Left lobe of liver (tissue), 2 donors: ENCODE results near the gene PIP5K1C. TPM values are rescaled to one million over a fixed set of nuclear protein-coding genes. Genes with fewer than 3 reads are reported as not detected.

Experiments
- ATAC-seq: fragments of 200-7000 bp; cut with Tn5 transposase; one replicate; pipeline ENCODE4 v1.9.1; 2020; ENCODE audit warnings: mild to moderate bottlenecking, moderate library complexity
- DNase-seq: peaks from one replicate; pipeline ENCODE4 v3.0.0-alpha.2; 2020; ENCODE audit warnings: low spot score
- total RNA-seq: library from RNA; stranded (reverse); gene quantifications from one replicate; pipeline ENCODE4 v1.2.1, GENCODE V29; 2021
- donor health status: DM: no; HTN: no; CAD: no; lungs with moderate emphysema.
- donor health status: DM: no; HTN: yes; CAD: no.

Gene PIP5K1C
- total RNA-seq, 1 donor from 2014 or later: 7.5 TPM

DNA sequence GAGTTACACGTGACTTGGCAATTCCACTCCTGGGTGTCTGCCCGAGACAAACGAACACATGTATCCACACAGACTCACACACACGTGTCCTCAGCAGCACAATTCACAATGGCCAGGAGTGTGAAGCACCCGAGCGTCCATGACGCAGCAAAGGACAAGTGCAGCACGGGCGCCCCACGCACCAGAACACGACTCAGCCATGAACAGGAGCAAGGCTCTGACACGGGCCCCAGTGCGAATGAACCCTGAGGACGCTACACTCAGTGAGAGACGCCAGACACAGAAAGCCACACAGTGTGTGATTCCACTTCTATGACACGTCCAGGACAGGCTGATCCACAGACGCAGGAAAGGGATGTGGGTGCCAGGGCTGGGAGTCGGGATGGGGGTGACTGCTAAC is 36.4 kb downstream of the PIP5K1C start:
- ATAC-seq: no peak
- no peak for DNase-seq

DNA sequence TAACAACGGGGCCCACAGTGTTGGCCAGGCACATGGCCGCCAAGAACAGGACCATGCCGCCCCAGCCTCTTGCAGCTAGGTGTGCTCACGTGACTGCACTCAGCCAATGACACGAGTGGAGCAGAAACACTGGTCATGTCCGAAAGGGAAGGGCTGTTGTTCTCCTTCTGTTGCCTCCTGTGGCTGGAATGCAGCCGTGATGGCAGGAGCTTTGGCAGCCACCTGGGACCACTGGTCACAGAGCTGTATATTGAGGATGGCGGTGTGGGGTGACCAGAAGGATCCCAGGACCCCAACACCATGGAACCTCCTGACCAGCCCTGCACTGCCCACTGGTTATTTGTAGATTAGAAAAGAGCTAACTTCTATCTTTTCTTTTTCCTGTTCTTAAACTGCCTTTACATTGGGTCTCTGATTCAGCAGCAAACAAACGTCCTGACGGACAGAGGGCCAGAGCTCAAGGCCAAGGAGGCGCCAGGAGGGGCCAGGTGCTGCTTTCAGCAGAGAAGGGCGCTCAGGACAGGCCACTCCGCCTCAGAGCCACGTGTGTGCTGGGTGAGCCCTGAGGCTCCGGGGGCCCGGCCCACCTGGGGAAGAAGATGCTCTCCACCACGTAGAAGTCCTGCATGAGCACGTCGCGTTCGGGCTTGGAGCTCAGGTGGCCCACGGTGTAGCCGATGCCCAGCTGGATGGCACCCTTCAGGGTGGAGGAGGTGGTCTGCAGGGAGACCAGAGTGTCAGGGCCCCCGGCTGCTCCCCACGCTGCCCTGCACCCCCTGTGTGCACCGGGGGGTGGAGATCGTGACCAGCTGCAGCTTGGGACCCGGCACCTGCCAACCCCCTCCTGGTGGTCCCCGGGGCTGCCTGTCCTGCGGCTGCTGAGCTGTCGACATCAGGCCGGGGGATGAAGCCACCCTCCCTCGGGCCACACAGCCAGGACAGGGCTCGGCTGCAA is 38.7 kb downstream of the PIP5K1C start:
- ATAC-seq (no peak), DNase-seq (no peak)

DNA sequence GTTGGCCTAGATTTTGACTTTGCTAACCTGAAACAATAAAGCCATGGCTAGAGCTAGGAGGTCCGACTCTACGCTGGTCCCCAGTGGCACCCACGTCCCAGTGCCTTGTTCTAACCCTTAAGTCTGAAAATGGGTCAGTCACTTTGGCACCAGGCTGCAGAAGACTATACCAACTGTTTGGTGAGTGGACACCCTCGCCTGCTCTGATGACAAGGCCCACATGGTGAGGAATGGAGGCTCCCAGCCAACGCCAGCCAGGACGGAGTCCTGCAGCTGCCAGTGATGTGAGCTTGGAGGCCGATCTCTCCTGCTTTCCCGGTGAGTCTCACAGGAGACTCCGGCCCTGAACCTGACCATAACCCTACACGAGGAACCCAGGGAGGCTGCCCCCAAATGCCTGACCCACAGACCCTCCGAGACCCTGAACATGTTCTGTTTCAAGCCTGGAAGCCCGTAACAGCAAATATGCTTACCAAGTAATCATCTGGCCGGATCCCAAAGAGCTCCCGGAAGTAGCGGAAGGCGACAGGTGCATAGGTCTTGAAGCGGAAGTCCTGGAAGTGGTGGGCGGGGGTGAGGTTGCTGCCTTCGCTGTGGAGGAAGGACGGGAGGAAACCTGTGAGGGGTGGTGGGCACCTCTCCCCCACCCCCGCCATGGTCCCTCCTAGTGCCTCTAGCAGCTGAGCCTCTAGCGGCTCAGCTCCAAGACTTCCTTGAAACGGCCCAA is 39.6 kb downstream of the PIP5K1C start:
- DNase-seq: no peak
- no peak for ATAC-seq

DNA sequence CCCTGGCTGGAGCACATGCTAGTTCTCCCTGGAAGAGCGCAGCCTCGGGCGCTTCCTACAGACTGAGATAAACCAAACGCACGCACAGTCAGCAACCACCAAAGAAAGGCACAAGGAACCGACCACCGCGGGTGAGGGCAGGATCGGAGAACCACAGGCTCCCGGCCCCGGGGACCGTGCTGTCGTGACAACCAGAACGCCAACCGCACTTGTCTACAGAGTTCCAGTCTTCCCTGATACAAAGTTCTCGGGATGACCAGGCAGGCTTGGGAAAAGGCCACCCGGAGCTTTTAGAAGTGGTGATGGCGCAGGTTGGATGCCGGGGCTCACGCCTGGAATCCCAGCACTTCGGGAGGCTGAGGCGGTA is 40.5 kb downstream of the PIP5K1C start:
- no peak for DNase-seq
- ATAC-seq: no peak

DNA sequence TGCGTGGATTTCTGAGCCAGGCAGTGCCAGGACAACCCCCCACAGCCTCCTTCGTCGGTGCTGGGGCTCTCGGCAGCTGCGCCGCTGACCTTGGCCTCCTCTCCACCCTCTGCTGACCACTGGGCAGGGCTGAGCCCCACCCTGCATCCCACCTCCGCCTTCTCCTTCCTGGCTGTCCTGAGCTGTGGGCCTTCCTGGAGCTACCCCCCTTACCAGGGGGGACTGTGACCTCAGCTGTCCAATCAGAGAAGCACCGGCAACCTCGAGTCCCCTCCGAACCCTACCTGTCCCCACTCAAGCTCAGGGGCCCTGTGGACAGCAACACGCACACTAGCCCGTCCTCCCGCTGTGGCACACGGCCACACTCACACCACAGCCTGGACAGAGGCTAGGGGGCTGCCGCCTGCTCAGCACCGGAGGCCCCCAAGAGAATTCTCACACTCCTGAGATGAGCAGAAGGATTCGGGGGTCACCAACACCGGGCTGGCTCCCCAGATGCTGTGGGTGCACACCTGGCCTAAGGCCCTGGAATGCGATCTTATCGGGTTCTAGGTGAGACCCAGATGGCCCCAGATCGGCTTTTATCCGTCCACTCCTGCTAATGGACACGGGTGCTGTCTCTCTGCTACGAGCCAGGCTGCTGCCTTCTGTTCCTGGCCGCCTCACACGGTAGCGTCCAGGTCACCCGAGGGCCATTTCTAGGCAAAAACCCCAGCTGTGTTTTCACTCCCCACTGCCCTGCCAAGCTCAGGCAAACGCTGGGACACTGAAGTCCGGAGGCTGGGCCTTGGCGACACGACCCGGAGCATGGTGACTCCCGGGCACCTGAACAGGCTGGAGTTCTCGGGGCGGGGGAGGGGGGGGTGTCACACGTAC is 41.2 kb downstream of the PIP5K1C start:
- ATAC-seq: peak; percentile 82
- peak; percentile 78 for DNase-seq

DNA sequence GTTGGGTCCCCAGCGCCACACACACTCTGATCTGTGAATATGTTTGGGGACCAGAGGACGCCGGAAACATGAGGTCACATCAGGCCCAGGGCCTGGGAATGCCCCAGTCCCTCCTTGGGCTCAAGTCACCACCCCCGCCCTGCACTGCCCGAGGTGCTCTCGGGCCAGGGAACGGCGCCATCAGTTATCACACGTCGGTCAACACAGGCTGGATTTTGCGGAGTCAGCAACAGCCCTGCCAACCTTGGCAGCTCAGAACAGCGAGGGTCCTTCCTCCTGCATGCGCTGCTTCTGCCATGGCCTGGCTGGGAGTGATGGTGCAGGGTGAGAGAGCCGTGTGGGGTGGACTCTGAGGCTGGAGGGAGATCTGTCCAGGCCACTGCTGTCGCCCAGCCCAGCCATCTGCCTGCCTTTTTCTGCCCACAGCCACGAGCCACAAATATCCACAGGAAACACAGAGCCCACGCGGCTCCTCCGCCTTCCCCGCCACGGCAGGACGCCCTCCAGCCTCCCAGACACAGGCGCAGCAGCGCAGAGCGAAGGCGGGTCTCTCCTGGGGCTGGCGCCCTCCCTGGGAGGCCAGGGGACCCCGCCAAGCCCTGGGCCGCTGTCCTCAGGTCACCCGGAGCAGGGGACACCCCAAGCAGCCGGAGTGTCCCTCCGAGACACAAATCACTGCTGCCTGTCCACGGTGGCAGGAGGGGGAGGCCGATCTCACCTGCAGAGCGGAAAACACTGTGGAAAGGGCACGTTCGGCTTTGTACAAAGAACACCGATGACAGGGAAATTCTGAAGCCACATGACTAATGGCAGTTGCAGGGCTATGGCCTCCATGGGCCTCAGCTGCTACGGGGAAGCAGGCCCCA is 42.0 kb downstream of the PIP5K1C start:
- DNase-seq: peak; percentile 91
- ATAC-seq: peak; percentile 83

DNA sequence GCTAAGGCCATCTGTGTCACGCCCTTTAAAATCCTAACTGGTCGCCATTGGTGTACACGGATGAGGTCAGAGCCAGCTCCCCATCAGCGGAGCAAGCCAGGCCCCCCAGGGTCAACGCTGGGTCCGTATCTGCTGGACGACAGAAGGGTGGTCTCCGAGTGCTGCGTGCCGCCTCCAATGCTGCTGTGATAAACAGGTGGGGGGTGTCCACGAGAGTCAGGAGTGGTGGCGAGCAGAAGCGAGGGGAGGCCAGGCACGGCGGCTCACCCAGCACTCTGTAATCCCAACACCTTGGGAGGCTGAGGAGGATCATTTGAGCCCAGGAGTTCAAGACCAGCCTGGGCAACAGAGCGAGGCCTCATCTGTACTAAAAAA is 42.9 kb downstream of the PIP5K1C start:
- DNase-seq: no peak

DNA sequence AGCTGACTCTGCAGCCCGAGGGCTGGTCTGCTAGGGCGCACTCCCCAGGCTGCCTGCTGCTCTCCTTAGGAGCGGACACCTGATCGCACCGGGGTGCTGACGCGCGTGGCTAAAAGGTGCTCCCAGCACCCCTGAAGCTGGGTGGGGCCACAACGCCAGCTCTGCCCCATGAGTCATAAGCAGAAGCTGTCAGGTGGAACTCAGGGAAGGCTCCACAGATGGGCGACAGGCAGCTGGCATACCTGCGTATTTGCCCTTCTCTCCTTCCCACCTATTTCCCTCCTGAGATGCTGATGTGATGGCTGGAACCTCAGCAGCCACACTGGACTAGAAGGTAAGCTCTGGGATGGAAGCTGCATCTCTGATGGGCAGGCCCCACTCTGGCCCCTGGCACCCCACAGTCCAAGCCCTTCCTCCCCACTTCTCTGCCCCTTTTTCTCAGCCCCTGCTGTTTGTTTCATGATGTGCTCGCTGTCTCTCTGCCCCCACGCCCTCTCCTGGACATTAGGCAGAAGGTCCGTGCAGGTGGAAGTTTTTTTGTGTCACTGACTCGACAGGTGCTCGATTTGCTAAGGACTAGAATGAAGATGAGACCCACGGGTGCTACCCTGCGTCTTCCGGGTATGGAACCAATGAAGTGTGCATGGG is 43.4 kb downstream of the PIP5K1C start:
- DNase-seq (no peak), ATAC-seq (no peak)

More for the DNA sequence above, 42.9 kb downstream of the PIP5K1C start:
- no peak for ATAC-seq

DNA sequence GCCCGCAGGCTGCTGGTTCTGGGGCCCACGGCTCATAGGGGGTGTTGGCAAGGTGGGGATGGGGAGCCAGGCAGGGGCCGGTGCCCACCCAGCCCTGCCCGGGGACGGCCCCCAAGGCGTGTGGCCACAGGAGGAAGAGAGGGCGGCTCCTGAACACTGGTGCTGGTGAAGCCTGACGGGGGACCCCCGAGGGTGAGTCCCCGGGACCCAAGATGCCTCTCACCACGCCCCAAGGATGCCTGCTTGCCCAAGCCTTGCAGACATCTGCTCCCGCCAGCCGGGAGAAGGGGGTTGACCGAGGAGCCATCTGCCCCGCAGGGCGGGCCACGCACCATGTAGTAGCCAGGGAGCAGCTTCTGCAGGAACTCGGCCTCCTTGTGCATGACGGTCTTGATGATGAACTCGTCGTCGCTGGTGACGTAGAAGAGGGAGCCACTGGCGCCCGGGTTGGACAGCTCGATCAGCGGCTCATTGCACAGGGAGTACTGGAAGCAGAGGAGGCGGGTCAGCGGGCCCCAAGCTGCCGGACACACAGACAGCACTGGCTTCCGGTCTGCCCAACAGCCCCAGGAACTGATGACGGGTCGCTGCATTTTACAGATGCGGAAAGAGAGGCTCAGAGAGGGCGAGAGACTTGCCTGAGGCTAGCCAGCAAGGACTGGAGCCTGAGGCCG is 44.1 kb downstream of the PIP5K1C start:
- ATAC-seq (no peak), DNase-seq (no peak)

DNA sequence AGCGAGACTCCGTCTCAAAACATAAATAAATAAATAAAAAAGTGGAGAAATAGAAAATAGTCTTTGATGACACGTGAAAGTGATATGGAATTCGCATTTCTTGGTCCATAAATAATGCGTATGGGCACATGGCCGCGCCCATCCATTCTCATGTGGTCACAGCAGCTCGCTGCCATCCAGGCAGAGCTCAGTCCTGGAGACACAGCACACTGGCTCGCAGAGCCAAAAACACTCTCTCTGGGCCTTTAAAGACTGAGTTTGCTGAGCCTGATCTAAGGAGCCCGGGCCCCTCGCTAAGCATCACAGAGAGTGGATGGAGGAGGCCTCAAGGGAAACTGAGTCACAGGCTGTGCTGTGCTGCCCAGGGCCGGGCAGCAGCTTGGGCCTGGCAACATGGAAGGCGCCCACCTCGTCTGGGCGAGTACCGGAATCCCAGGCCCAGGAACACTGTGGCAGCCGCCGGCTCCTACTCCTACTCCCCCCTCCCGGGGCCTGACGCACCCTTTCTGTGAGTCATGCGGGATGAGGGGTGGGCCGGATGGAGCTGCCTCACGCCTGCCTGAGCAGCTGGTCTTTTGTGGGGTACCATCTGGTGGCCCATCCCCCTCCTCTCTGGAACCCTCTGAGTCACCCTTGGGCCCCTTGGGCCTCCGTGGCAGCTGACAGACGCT is 44.7 kb downstream of the PIP5K1C start:
- no peak for ATAC-seq
- no peak for DNase-seq

DNA sequence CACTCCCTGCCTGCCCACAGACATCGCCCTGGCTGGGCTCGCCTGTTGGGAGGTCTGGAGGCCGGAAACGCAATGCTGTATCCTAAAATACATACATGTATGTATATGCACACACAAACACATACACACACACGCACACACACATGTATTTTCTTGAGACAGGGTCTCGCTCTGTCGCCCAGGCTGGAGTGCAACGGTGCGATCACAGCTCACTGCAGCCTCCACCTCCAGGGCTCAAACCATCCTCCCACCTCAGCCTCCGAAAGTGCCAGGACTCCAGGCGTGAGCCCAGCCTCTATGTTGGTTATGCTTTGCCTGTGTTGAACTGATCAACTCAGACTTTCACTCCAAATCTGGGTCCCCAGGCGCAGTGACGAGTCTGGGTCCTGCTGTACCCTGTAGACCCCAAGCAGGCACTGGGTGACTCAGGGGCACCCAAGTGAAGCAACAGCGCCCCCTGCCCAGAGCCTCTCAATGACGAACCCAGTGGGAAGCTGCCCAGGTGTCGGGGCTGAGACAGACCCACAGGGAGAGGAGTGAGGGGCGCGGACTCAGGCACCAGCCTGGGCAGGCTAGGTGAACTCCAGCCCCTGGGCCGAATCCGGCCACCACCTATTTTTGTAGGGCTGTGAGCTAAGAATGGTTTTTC is 46.3 kb downstream of the PIP5K1C start:
- DNase-seq: no peak
- ATAC-seq: no peak

DNA sequence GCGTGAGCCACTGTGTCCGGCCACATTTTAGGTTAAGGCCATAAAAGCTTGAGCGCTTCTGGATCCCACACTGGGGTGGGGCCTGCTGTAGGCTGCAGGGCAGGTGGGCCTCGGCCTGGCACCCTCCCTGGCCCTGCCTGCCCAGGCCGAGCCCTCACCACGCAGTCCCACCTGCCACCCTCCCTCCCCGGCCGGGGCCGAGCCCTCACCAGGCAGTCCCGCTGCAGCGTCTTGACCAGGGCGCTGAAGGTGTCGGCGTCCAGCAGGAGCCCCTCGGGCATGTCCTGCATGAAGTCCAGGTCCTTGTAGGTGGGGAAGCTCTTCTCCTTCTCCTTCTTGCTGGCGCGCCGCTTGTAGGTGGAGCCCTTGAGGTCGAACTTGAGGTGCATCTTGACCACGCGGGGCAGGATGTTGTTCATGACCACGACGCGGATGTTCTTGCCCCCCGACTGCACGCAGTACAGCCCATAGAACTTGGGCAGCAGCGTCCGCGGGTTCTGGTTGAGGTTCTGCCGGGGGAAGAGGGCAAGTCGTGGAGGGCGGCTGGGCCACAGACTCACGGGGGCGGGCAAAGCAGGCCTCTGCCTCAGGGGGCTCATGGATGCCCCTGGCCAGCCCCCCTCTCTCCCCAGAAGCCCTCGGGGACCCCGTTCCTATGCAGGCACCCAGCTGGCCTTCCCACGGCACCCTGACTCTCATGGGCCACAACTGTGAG is 47.0 kb downstream of the PIP5K1C start:
- no peak for DNase-seq
- no peak for ATAC-seq

DNA sequence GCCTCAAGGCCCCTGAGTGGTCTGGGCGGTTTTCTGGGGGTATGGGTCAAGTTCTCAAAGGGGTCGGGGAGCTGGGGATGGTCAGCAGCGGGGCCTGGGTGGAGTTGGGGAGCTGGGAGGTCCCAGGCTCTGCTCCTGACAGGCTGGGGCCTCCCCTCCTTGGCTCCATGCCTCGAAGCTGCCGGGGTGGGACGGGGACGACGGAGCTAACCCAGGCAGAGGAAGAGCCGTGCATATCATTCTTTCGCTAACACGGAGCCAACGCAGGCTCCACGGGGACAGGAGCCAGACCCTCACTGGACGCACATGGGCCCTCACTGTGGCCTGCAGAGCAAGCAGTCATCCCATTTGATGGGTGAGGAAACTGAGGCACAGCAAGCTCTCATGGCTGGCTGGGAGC is 47.8 kb downstream of the PIP5K1C start:
- no peak for ATAC-seq
- DNase-seq: no peak

DNA sequence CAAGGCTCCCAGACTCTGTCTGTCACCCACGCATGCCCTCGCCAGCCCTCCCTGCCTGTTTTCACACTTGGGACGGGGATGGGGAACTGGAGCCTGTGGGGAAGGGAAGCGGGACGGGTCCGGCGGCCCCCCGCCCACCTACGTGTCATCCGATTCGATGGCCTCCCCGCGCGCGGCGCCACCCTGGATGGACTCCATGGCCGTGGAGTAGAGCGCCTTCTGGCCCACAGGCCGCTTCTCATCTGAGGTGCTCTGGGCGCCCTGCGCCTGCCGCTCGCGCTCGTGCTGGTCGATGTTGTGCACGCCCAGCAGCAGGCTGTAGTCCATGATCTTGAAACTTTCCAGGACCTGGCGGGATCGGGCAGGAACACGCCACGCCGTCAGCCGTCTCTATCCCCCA is 48.6 kb downstream of the PIP5K1C start:
- no peak for ATAC-seq

DNA sequence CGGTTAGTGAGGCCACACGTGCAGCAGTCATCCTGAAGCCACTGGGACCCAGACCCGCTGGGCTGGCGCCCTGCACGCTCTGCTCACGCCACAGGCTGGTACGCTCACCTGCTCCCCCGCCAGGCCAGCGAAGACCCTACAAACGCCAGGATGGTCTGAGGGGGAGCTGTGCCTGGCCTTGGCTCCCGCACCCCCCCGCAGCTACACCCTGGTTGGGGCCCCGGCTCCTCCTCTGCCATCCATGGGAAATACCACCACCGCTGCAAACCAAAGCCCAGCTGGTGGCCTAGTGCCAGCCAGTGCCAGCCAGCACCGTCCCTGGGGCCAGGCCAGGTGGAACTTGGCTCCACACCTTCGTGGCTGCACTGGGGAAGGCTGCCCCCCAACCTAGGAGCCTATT is 50.4 kb downstream of the PIP5K1C start:
- ATAC-seq (peak; percentile 70), DNase-seq (peak; percentile 64)

More for the DNA sequence above, 48.6 kb downstream of the PIP5K1C start:
- no peak for DNase-seq

DNA sequence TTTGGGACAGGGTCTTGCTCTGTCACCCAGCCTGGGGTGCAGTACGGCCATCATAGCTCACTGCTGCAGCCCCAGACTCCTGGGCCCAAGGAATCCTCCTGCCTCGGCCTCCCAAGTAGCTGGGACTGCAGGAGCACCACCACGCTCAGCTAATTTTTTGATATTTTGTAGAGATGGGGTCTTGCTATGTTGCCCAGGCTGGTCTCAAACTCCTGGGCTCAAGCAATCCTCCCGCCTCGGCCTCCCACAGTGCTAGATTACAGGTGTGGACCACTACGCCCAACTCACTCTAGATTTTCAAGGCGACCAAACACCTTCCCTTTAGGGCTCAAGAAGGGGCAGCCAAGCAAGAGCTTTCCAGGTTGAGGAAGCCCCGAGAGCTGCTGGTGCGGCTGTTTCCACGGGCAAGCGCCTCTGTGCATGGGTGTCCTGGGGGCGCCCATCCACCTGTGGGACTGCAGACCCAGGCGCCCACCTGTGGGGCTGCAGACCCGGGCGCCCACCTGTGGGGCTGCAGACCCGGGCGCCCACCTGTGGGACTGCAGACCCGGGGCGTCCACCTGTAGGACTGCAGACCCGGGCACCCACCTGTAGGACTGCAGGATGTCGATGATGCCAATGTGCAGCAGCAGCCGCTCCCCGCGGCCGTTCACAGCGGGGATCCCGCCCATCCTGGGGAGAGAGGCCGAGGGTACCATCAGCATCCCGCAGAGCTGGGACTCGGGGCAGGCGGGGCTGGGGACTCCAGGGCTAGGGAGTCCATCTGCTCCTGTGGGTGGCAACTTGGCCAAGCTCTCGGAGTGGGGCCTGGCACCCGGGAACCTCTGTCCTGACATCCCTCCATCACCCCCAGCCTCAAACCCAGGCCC is 52.0 kb downstream of the PIP5K1C start:
- DNase-seq (no peak), ATAC-seq (no peak)
